ENCODE measurements around the gene ROBO4.

DNA sequence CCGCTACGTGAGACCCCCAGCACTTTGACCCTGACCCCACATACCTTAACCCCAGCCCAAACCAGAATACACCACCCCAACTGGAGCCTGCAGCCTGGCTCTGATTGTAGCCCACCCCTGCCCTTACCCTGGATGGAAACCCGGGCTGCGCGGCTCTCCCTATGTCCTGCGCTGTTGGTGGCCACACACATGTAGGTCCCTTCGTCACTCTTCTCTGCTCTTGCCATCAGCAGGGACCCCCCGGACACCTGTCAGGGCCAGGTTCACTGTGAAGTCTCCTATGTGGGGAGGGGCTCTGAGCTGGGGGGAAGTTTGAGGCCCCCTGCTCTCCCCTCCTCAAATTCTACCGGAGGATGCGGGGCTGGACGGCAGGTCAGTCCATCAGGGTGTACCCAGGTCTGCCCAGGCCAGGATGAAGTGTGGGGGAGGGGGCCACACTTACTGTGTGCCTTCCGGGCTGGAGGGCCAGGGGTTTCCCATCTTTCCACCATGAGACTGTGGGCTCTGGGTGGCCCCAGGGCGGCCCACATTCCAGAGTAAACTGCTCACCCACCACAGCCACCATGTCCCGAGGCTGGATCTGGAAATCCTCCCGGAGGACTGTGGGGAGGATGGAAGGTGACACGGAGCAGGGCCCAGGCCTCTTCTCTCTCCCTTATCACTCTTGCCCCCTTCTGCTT is 1.5 kb downstream of the ROBO4 start:
- TF ChIP-seq, protein P1, sequence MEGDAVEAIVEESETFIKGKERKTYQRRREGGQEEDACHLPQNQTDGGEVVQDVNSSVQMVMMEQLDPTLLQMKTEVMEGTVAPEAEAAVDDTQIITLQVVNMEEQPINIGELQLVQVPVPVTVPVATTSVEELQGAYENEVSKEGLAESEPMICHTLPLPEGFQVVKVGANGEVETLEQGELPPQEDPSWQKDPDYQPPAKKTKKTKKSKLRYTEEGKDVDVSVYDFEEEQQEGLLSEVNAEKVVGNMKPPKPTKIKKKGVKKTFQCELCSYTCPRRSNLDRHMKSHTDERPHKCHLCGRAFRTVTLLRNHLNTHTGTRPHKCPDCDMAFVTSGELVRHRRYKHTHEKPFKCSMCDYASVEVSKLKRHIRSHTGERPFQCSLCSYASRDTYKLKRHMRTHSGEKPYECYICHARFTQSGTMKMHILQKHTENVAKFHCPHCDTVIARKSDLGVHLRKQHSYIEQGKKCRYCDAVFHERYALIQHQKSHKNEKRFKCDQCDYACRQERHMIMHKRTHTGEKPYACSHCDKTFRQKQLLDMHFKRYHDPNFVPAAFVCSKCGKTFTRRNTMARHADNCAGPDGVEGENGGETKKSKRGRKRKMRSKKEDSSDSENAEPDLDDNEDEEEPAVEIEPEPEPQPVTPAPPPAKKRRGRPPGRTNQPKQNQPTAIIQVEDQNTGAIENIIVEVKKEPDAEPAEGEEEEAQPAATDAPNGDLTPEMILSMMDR (conservative IDR thresholded peaks at IDR 0.05; ENCODE audit: low read depth, low read length): no peak
- no peak for TF ChIP-seq EZH2 (IDR thresholded peaks at IDR 0.05; ENCODE audit: low read length, unreplicated experiment)
